Stimulated activated CD4-positive, alpha-beta T cell treated with anti-CD3 and anti-CD28 coated beads, Interleukin-1b, Interleukin-23, amount 100 ng/mL, for 48 hours (primary cell): ENCODE measurements around the gene YRDC.
"Not testable (repeated sequence)": the region's sequence is repeated elsewhere in the genome, so short reads cannot be mapped to it uniquely, and the experiment has no call there.

Experiments used
- DNase-seq: peaks from one replicate; pipeline ENCODE4 v3.0.0-alpha.2; 2020

YRDC gene

GRCh38 chr1:37817481-37817880 is 9.5 kb upstream of the YRDC start:
- DNase-seq: no peak

GRCh38 chr1:37814252-37814651 is 6.2 kb upstream of the YRDC start:
- no peak for DNase-seq

GRCh38 chr1:37813529-37814145 is 5.6 kb upstream of the YRDC start:
- no peak for DNase-seq

GRCh38 chr1:37811027-37811655 is 3.1 kb upstream of the YRDC start:
- peak; percentile 66 for DNase-seq

GRCh38 chr1:37809942-37810341 is 1.9 kb upstream of the YRDC start:
- no peak for DNase-seq

- peak; percentile 33 for DNase-seq
These were observed 636 bp upstream of the YRDC start for GRCh38 chr1:37808369-37809319.

- DNase-seq: no peak
These were observed 821 bp downstream of the YRDC start for GRCh38 chr1:37807220-37807554.

GRCh38 chr1:37802439-37802838 is 5.6 kb downstream of the YRDC start:
- DNase-seq: no peak

- DNase-seq: no peak
These were observed 10.2 kb downstream of the YRDC start for GRCh38 chr1:37797750-37798345.

GRCh38 chr1:37795340-37796125 is 12.5 kb downstream of the YRDC start:
- DNase-seq: peak; percentile 39

- no peak for DNase-seq
These were observed 13.4 kb downstream of the YRDC start for GRCh38 chr1:37794372-37795339.

GRCh38 chr1:37793773-37794371 is 14.1 kb downstream of the YRDC start, which contains the start of gene MANEAL:
Gene MANEAL, plus strand, starts transcription at chr1:37793847. Its CDS starts 336 bp downstream, at chr1:37794183.
- DNase-seq: peak; percentile 18

GRCh38 chr1:37792943-37793686 is 14.9 kb downstream of the YRDC start:
- no peak for DNase-seq

- DNase-seq: no peak
These were observed 25.5 kb downstream of the YRDC start for GRCh38 chr1:37782491-37782890.

GRCh38 chr1:37778654-37779053 is 29.4 kb downstream of the YRDC start:
- DNase-seq: no peak

GRCh38 chr1:37776946-37777516 is 31.0 kb downstream of the YRDC start:
- DNase-seq: no peak

GRCh38 chr1:37771440-37771839 is 36.6 kb downstream of the YRDC start:
- DNase-seq: not testable (repeated sequence)

GRCh38 chr1:37767488-37767887 is 40.5 kb downstream of the YRDC start:
- DNase-seq: no peak

- peak; percentile 48 for DNase-seq
These were observed 41.9 kb downstream of the YRDC start for GRCh38 chr1:37765916-37766664.
